22Rv1 (cell line): ENCODE results near the gene ACACB.

Experiments used
- H3K27ac ChIP-seq: fragments of 450-650 bp; 2 replicates; pipeline ENCODE4 v1.5.1; 2017
- ZFX ChIP-seq: fragments of 450-650 bp; IDR thresholded peaks from 2 replicates; pipeline ENCODE4 v1.6.1; 2017; ENCODE audit warnings: antibody characterized with exemption, borderline replicate concordance
- TF ChIP-seq, protein P1 (sequence below): fragments of 450-650 bp; IDR thresholded peaks from 2 replicates; pipeline ENCODE4 v1.5.1; 2017; ENCODE audit warnings: mild to moderate bottlenecking

Gene ACACB

DNA sequence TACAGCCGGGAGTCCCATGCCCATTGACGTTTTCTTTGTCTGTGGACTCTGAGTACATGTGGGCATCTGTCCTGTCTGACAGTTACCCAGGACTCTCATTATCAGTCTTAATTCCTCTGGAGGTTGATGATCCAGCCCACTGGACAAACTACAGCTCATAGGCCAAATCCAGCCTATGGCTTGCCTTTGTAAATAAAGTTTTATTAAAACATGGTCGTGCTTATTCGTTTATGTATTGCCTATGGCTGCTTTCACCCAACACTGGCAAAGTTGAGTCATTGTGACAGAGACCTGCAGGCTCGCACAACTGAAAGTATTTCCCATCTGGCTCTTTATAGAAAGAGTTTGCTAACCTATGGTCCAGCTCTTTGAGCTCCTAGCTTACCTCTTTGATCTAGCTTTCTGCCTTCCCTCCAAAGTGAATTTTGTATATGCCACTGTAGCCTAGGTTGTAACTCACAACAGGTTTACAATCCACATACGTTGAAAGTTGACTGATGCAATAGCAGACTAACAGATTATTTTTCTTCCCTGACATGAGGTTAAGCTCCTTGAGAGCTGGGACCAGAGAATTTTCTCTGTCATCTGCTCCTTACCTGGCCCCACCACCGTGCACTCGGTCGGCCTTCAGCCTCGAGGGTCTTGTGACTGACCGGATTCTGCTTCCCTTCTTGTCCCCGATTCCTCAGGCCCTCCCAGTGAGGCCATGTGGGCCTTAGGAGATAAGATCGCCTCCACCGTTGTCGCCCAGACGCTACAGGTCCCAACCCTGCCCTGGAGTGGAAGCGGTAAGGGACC, 57.3 kb downstream of the ACACB start:
- H3K27ac ChIP-seq = no peak overlapping the region
- TF ChIP-seq ZFX = no peak
- TF ChIP-seq, protein P1, sequence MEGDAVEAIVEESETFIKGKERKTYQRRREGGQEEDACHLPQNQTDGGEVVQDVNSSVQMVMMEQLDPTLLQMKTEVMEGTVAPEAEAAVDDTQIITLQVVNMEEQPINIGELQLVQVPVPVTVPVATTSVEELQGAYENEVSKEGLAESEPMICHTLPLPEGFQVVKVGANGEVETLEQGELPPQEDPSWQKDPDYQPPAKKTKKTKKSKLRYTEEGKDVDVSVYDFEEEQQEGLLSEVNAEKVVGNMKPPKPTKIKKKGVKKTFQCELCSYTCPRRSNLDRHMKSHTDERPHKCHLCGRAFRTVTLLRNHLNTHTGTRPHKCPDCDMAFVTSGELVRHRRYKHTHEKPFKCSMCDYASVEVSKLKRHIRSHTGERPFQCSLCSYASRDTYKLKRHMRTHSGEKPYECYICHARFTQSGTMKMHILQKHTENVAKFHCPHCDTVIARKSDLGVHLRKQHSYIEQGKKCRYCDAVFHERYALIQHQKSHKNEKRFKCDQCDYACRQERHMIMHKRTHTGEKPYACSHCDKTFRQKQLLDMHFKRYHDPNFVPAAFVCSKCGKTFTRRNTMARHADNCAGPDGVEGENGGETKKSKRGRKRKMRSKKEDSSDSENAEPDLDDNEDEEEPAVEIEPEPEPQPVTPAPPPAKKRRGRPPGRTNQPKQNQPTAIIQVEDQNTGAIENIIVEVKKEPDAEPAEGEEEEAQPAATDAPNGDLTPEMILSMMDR = no peak

DNA sequence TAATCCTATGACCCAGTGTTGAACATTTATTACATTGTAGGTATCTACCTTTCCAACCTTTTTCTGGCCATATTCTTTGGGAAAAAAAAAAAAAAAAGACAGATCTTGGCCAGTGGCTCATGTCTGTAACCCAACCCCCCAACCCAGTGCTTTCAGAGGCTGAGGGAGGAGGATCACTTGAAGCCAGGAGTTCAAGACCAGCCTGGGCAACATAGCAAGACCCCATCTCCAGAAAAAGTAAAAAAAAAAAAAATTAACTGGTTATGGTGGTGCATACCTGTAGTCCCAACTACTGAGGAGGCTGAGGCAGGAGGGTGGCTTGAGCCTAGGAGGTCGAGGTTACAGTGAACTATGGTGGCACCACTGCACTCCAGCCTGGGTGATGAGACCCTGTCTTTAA, 58.1 kb downstream of the ACACB start:
- TF ChIP-seq ZFX = no peak
- TF ChIP-seq, protein P1 = no peak
- no peak overlapping the region for H3K27ac ChIP-seq

DNA sequence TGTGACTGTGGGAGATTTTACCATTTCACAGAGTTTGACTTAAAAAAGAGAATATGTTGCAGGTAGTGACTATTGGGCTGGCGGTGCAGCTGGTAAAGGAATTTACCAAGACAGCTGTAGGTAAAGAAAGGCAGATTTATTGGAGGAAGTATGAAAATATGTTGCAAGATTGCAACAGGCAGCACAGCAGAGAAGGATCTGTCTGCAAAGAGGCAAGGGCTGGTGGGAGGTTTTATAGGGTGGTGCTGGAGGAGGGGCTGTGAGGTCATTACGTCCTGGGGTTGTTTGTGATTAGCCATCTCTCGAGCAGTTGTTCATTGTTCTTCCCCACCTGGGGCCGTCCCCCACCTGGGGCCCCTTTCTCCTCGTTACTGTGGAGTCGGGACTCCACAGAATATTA, 62.1 kb downstream of the ACACB start:
- TF ChIP-seq, protein P1 = no peak
- TF ChIP-seq ZFX = no peak
- H3K27ac ChIP-seq = no peak overlapping the region

DNA sequence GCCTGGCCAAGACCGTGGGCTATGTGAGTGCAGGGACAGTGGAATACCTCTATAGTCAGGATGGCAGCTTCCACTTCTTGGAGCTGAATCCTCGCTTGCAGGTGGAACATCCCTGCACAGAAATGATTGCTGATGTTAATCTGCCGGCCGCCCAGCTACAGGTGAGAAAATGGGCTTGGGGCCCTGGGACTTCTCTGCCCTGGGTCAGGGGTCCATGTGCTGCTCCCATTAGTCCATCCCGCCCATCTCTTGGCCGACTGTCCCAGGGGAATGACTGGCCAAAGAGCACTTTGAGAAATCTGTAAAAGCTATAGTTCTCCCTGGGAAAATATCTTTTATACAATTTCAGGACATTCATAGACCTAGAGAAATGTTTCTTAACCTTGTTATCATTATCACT, 63.5 kb downstream of the ACACB start:
- TF ChIP-seq, protein P1 = no peak
- no peak for TF ChIP-seq ZFX
- no peak overlapping the region for H3K27ac ChIP-seq

DNA sequence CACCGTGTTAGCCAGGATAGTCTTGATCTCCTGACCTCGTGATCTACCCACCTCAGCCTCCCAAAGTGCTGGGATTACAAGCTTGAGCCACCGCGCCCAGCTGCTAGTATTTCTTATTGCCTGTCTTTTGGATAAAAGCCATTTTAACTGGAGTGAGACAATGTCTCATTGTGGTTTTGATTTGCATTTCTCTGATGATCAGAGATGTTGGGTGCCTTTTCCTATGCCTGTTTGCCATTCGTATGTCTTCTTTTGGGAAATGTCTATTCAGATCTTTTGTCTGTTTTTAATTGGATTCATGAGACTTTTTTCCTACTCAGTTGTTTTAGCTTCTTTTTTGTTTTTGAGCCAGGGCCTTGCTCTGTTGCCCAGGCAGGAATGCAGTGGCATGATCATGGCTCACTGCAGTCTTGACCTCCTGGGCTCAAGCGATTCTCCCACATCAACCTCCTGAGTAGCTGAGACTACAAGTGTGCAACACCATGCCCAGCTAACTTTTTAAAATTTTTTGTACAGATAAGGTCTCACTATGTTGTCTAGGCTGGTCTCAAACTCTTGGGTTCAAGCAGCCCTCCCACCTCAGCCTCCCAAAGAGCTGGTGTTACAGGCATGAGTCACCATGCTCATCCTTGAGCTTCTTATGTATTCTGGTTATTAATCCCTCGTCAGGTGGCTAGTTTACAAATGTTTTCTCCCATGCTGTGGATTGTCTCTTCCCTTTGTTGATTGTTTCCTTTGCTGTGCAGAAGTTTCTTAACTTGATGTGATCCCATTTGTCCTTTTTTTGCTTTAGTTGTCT, 65.9 kb downstream of the ACACB start:
- no peak for TF ChIP-seq ZFX
- TF ChIP-seq, protein P1 = no peak
- H3K27ac ChIP-seq = no peak overlapping the region

DNA sequence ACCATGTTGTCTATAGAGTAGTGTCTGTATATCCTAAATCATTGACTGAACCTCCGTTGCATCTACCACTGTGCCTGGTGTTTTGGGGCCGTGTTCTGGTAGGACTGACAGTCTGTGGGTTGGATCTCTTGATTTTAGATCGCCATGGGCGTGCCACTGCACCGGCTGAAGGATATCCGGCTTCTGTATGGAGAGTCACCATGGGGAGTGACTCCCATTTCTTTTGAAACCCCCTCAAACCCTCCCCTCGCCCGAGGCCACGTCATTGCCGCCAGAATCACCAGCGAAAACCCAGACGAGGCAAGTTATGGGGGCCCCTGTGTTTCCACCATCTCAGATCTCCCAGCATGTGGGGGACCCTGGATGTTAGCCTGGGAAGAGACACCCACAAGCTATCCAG, 69.1 kb downstream of the ACACB start:
- TF ChIP-seq, protein P1 = no peak
- no peak for TF ChIP-seq ZFX

DNA sequence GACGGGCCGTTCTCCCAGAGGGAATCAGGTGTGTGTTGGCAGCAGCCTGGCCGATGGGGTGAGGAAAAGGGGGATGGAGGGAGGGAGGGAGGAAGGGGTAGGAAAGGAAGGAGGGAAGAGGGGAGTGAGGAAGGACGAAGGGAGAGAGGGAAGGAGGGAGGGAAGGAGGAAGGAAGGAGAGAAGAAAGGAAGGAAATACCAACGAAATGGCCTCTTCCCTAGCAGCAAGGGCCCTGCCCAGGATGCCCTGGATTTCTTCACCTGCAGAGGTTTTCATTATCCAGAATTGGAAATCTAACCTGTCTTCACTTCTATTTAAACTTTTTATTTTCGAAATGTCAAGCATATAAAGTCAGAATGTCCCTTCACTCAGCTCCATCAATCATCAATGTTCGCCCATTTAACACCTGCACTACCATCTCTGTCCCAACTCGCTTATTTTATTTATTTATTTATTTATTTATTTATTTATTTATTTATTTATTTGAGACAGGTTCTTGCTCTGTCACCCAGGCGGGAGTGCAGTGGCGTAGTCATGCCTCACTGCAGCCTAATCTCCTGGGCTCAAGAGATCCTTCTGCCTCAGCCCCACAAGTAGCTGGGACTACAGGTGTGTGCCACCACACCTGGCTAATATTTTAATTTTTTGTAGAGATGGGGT, 70.7 kb downstream of the ACACB start:
- no peak for TF ChIP-seq ZFX
- TF ChIP-seq, protein P1 = no peak
- no peak overlapping the region for H3K27ac ChIP-seq

More for the DNA sequence above, 69.1 kb downstream of the ACACB start:
- H3K27ac ChIP-seq = no peak overlapping the region
